GM10248 (cell line): ENCODE measurements around the gene CDK13.
"Not testable (repeated sequence)": the region's sequence is repeated elsewhere in the genome, so short reads cannot be mapped to it uniquely, and the experiment has no call there.

Experiments
- CTCF ChIA-PET: fragments of 300-600 bp; sonication (Branson Sonifier 250); formaldehyde crosslinking; extraction: SDS; loops from one replicate; lab custom pipeline; 2021; ENCODE audit warnings: antibody characterized with exemption; lab: Yijun Ruan, JAX
- POLR2A ChIA-PET: fragments of 350-650 bp; sonication (Branson Sonifier 250); formaldehyde crosslinking; extraction: SDS; loops from one replicate; lab custom pipeline; 2020; ENCODE audit warnings: antibody characterized with exemption; lab: Yijun Ruan, JAX
- DNase-seq: peaks from one replicate; pipeline ENCODE4 v3.0.0; 2012; ENCODE audit errors: extremely low spot score
- TF ChIP-seq, protein P1 (sequence below): IDR thresholded peaks from 2 replicates; pipeline ENCODE4 v1.5.1; 2012; ENCODE audit warnings: mild to moderate bottlenecking, low read depth; ENCODE audit errors: extremely low read depth, missing control alignments, control extremely low read depth

CDK13 gene

DNA sequence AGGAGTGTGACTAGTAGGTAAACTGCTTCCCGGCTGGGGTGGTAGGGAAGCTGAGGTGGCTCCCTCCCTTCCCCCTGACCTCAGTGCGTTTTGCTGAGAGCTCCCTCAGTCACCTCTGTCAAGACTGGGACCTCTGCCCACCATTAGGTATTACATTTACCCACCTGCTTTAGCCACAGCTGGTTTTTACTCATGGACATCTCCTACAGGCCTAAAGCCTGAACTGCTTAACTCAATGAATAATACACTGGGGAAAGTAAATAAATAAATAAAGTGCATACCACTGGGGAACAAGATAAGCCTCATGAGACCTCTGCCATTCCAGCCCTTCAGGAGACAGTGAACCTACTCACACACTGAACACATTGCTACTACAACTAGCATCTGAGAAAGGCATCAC lies 38.9 kb upstream of the CDK13 start:
- no peak for DNase-seq
- POLR2A ChIA-PET = no interaction called here
- CTCF ChIA-PET = interaction anchor here (0.8 to 2.9 kb wide), 4 partner anchors 11 to 141 kb away, joined by 3 to 19 read pairs (median 8); no protein-coding TSS in a partner anchor
- TF ChIP-seq, protein P1, sequence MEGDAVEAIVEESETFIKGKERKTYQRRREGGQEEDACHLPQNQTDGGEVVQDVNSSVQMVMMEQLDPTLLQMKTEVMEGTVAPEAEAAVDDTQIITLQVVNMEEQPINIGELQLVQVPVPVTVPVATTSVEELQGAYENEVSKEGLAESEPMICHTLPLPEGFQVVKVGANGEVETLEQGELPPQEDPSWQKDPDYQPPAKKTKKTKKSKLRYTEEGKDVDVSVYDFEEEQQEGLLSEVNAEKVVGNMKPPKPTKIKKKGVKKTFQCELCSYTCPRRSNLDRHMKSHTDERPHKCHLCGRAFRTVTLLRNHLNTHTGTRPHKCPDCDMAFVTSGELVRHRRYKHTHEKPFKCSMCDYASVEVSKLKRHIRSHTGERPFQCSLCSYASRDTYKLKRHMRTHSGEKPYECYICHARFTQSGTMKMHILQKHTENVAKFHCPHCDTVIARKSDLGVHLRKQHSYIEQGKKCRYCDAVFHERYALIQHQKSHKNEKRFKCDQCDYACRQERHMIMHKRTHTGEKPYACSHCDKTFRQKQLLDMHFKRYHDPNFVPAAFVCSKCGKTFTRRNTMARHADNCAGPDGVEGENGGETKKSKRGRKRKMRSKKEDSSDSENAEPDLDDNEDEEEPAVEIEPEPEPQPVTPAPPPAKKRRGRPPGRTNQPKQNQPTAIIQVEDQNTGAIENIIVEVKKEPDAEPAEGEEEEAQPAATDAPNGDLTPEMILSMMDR = no peak

DNA sequence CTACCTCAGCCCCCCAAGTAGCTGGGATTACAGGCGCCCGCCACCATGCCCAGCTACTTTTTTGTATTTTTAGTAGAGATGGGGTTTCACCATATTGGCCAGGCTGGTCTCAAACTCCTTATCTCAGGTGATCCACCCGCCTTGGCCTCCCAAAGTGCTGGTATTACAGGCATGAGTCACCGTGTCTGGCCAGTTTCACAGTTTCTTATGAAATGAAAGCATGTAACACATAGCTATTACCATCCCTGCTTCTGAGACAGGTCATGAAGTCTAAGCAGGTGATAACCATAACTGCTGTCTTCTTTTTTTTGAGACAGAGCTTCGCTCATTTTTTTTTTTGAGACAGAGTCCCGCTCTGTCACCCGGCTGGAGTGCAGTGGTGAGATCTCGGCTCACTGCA lies 34.2 kb upstream of the CDK13 start:
- POLR2A ChIA-PET, DNase-seq: not testable (repeated sequence)
- CTCF ChIA-PET = interaction anchor here (1.1 to 2.5 kb wide), 6 partner anchors 16 to 335 kb away, joined by 3 to 9 read pairs (median 3); no protein-coding TSS in a partner anchor

DNA sequence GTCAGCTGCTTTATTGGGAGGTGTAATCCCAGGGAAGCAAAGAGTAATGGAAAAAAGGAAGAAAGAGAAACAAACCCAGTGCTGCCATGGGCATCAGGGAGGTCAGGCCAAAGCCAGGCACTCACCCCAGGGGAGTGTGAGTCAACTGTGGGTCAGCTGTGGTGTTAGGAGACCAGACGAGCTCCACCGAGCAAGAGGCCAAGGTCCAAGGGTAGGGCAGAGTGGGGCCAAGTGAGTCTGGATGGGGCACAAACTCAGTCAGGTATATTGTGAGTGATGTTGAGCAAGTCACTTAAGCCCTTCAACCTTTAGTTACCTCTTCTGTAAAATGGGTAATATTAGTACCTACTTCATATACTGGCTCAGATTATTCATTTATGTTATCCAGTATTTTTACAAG lies 30.4 kb upstream of the CDK13 start:
- DNase-seq = no peak
- POLR2A ChIA-PET = no interaction called here
- CTCF ChIA-PET = interaction anchor here (0.7 to 1.4 kb wide), 3 partner anchors 11 to 154 kb away, joined by 3 read pairs; no protein-coding TSS in a partner anchor
- TF ChIP-seq, protein P1 = no peak

DNA sequence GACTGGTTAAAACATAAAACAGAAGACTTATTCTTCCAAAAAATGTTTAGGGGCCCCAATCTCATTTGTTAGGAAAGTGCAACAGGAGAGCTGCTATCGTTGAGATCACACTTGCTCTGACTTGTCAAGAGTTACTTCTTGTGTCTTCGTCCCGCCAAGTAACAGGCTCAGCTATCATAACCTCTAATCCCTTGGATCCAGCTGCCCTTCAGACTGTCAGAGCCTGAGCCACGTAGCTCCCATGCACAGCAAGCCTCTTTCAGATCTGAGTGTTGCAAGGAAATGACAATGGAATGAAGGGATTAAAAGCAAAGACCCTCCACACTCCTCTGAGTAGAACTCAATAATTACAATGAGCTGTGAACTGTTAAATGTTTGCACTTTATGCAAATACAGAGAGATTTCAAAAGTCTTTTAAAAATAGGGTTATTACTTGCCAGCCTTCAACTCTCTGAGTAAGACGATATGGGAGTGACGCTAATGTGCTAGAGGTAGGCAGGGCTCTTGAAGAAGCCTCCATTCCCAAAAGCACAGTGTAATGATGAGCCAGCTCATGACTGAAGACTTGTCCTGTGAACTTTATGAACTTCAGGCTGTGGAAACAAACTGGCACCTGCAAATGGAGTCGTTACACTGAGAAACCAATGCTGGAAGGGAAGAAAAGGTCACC lies 28.4 kb upstream of the CDK13 start:
- ChIA-PET CTCF (interaction anchor here (1.2 to 2.2 kb wide), 3 partner anchors 13 to 25 kb away, joined by 4 to 8 read pairs (median 6); no protein-coding TSS in a partner anchor), POLR2A (no interaction called here)
- TF ChIP-seq, protein P1 = no peak
- DNase-seq = no peak

DNA sequence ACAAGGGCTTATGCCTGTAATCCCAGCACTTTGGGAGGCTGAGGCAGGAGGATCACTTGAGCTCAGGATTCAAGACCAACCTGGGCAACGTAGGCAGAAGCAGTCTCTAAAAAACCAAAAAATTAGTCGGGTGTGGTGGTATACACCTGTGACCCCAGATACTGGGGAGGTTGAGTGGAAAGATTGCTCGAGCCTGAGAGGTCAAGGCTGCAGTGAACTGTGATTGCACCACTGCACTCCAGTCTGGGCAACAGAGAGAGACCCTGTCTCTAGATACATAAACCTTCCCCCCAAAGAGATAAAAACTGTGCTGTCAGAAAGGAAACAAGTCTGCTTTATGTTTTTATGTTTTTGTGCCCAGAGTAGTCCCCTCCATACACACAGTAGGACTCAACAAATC lies 27.5 kb upstream of the CDK13 start:
- TF ChIP-seq, protein P1 = no peak
- ChIA-PET CTCF (no interaction called here), POLR2A (no interaction called here)
- DNase-seq = no peak

DNA sequence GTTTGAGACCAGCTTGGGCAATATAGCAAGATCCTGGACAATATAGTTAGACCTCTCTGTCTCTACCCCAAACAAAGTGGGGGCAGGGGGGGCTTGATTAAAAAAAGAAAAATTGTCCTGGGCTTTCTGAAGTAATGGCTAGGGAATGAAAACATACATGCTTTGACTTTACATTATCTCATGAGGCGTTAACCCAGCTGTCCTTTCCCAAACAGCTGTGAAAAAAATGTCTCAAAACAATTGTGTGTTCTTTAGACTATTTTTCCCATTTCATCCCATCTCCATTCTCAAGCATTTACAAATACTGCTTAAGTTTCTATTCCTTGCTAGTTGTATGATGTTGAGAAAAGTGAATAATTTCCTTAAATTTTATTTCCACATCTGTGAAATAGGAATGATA lies 27.0 kb upstream of the CDK13 start:
- no peak for DNase-seq
- ChIA-PET POLR2A (no interaction called here), CTCF (interaction anchor here (1.6 kb wide), 1 partner anchor 27 kb away, joined by 5 read pairs; no protein-coding TSS in a partner anchor)
- TF ChIP-seq, protein P1 = no peak

DNA sequence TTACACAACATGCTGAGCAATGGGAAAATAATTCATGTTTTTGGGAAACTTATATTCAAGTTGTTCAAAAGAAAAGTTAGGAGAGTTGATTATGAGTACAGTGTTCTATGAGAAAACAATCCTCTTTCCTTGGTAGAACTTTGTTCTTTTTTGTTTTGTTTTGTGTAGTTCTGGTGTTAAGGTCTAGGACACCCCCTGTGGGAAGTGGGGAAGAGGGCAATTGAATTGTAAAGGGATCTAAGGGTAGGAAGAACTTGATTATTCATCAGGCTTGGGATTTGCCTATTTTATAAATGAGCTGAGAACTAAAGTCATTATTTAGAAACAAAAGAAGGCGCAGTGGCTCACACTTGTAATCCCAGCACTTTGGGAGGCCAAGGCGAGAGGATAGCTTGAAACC lies 25.9 kb upstream of the CDK13 start:
- CTCF ChIA-PET = interaction anchor here (1.3 to 1.6 kb wide), 3 partner anchors 28 to 343 kb away, joined by 3 to 5 read pairs (median 3); no protein-coding TSS in a partner anchor
- POLR2A ChIA-PET = no interaction called here
- TF ChIP-seq, protein P1 = no peak
- DNase-seq = no peak
